Endodermal cell (in vitro differentiated cells): ENCODE data around the gene LTBP2. TPM values are rescaled to one million over a fixed set of nuclear protein-coding genes. Genes with fewer than 3 reads are reported as not detected.

Source experiments
- DNase-seq: peaks from one replicate; pipeline ENCODE4 v3.0.0-alpha.2; 2017
- H3K27ac ChIP-seq: 2 replicates; pipeline ENCODE4 v1.5.1; 2013; ENCODE audit warnings: mild to moderate bottlenecking, low read depth, low read length, moderate library complexity
- H3K27me3 ChIP-seq: 2 replicates; pipeline ENCODE4 v1.6.1; 2013; ENCODE audit warnings: mild to moderate bottlenecking, low read length, moderate library complexity; ENCODE audit not compliant: insufficient read depth, control insufficient read depth, poor library complexity, severe bottlenecking
- H3K36me3 ChIP-seq: 2 replicates; pipeline ENCODE4 v1.7.0; 2013; ENCODE audit warnings: mild to moderate bottlenecking, low read length, moderate library complexity; ENCODE audit not compliant: control insufficient read depth, insufficient read depth
- H3K4me1 ChIP-seq: one replicate; pipeline ENCODE4 v1.7.0; 2013; ENCODE audit warnings: low read length; ENCODE audit not compliant: control insufficient read depth, insufficient read depth
- H3K4me3 ChIP-seq: 2 replicates; pipeline ENCODE4 v1.5.1; 2013; ENCODE audit warnings: mild to moderate bottlenecking, low read length, moderate library complexity
- H3K9ac ChIP-seq: 2 replicates; pipeline ENCODE4 v1.6.1; 2013; ENCODE audit warnings: mild to moderate bottlenecking, low read length, moderate library complexity; ENCODE audit not compliant: poor library complexity, severe bottlenecking; ENCODE audit errors: extremely low read depth
- H3K9me3 ChIP-seq: 2 replicates; pipeline ENCODE4 v1.6.1; 2013; ENCODE audit warnings: mild to moderate bottlenecking, low read length, moderate library complexity; ENCODE audit not compliant: control insufficient read depth
- H3K27ac Mint-ChIP-seq: 2 replicates; pipeline ENCODE4 v1.8.0; 2020; ENCODE audit warnings: mixed read lengths
- H3K27me3 Mint-ChIP-seq: 2 replicates; pipeline ENCODE4 v1.8.0; 2021; ENCODE audit warnings: mild to moderate bottlenecking, mixed read lengths; ENCODE audit not compliant: insufficient read depth
- H3K36me3 Mint-ChIP-seq: 2 replicates; pipeline ENCODE4 v1.8.0; 2020; ENCODE audit warnings: low read depth, mixed read lengths
- H3K4me1 Mint-ChIP-seq: 2 replicates; pipeline ENCODE4 v1.8.0; 2020; ENCODE audit warnings: mixed read lengths
- H3K4me3 Mint-ChIP-seq: 2 replicates; pipeline ENCODE4 v1.8.0; 2020; ENCODE audit warnings: mild to moderate bottlenecking, moderate library complexity, mixed read lengths
- H3K9me3 Mint-ChIP-seq: 2 replicates; pipeline ENCODE4 v1.8.0; 2020; ENCODE audit warnings: mild to moderate bottlenecking, mixed read lengths
- WGBS, 2 experiments: methylation state at CpG; one replicate each; pipeline versions ENCODE4 v1.1.5 to v1.1.7; 2013; ENCODE audit warnings: missing lambda C conversion rate in 2 of 2, mixed read lengths in 1 of 2; ENCODE audit not compliant: insufficient coverage in 1 of 2, insufficient read length in 1 of 2; 5-methylcytosine and 5-hydroxymethylcytosine counted together
- total RNA-seq, 2 donors: library from RNA; stranded (reverse); fragmentation: NEBNext Ultra II Directional in 1 of 2; extraction: Animal tissue kit (Norgen Biotek cat#: 25700) in 1 of 2; gene quantifications; 2 replicates in 1 of 2; 3 replicates in 1 of 2; pipeline ENCODE4 v1.2.1, GENCODE V29; 2021
- TF ChIP-seq, protein P1 (sequence below): fragments of 200-600 bp; sonication (generic); conservative IDR thresholded peaks from 2 replicates; pipeline ENCODE4 v1.5.0; 2021; ENCODE audit warnings: antibody characterized with exemption, mild to moderate bottlenecking

LTBP2 gene
- total RNA-seq, 2 donors from 2014 or later: 1.7 to 2.9 TPM

GRCh38 chr14:74554742-74555362 is 57.2 kb downstream of the LTBP2 start:
- H3K4me1 Mint-ChIP-seq: peaks cover 8% of the 10 kb centered on the region
- 89 to 91% methylated on average over 8 of the region's 8 CpGs for WGBS, 2 experiments
- H3K27ac Mint-ChIP-seq: no peak overlapping the region

DNA sequence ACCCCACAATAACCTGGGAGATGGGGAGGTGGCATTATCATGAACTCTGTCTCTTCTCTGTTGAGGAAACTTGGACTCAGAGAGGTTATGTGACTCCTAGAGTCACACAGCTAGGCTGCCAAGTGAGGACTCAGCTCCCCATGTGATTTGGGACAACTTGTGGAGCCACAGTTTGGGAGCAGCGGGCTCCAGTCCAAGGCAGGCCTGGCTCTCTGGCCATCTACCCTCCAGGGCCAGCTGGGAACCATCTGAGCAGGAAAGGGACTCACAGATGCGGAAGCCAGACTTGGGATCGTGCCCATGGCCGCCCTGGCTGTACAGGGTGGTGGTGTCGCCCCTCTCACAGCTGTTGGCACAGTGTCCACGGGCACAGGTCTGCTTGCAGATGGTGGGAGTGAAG is 59.4 kb downstream of the LTBP2 start:
- Histone ChIP-seq H3K27ac (no peak overlapping the region), H3K4me3 (no peak overlapping the region), H3K27me3 (no peaks in the 10 kb centered on the region), H3K36me3 (no peaks in the 10 kb centered on the region), H3K9me3 (no peaks in the 10 kb centered on the region), H3K9ac (no peak overlapping the region), H3K4me1 (peaks cover 7% of the 10 kb centered on the region)
- H3K27ac Mint-ChIP-seq: no peak overlapping the region
- H3K27me3 Mint-ChIP-seq: peaks cover 2% of the 10 kb centered on the region
- TF ChIP-seq, protein P1, sequence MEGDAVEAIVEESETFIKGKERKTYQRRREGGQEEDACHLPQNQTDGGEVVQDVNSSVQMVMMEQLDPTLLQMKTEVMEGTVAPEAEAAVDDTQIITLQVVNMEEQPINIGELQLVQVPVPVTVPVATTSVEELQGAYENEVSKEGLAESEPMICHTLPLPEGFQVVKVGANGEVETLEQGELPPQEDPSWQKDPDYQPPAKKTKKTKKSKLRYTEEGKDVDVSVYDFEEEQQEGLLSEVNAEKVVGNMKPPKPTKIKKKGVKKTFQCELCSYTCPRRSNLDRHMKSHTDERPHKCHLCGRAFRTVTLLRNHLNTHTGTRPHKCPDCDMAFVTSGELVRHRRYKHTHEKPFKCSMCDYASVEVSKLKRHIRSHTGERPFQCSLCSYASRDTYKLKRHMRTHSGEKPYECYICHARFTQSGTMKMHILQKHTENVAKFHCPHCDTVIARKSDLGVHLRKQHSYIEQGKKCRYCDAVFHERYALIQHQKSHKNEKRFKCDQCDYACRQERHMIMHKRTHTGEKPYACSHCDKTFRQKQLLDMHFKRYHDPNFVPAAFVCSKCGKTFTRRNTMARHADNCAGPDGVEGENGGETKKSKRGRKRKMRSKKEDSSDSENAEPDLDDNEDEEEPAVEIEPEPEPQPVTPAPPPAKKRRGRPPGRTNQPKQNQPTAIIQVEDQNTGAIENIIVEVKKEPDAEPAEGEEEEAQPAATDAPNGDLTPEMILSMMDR: no peak
- H3K9me3 Mint-ChIP-seq: no peaks in the 10 kb centered on the region
- no peak overlapping the region for H3K4me3 Mint-ChIP-seq
- H3K4me1 Mint-ChIP-seq: peaks cover 14% of the 10 kb centered on the region
- DNase-seq: no peak
- no peaks in the 10 kb centered on the region for H3K36me3 Mint-ChIP-seq
- 93 to 100% methylated on average over 6 of the region's 6 CpGs for WGBS, 2 experiments

More at GRCh38 chr14:74554742-74555362, 57.2 kb downstream of the LTBP2 start:
- Mint-ChIP-seq H3K36me3 (no peaks in the 10 kb centered on the region), H3K27me3 (peaks cover 2% of the 10 kb centered on the region), H3K4me3 (no peak overlapping the region), H3K9me3 (no peaks in the 10 kb centered on the region)
- Histone ChIP-seq H3K9ac (no peak overlapping the region), H3K4me3 (no peak overlapping the region), H3K9me3 (no peaks in the 10 kb centered on the region), H3K27me3 (no peaks in the 10 kb centered on the region), H3K36me3 (no peaks in the 10 kb centered on the region), H3K27ac (no peak overlapping the region), H3K4me1 (peaks cover 7% of the 10 kb centered on the region)
- no peak for DNase-seq
- TF ChIP-seq, protein P1: no peak

- no peaks in the 10 kb centered on the region for H3K9me3 ChIP-seq
- 60 to 77% methylated on average over 8 to 21 of the region's 21 CpGs for WGBS, 2 experiments
- peaks cover 7% of the 10 kb centered on the region for H3K4me1 ChIP-seq
- Mint-ChIP-seq H3K27me3 (peaks cover 5% of the 10 kb centered on the region), H3K9me3 (no peaks in the 10 kb centered on the region), H3K4me1 (peaks cover 14% of the 10 kb centered on the region), H3K36me3 (no peaks in the 10 kb centered on the region), H3K27ac (no peak overlapping the region), H3K4me3 (no peak overlapping the region)
- peak; percentile 74 for DNase-seq
- no peak overlapping the region for H3K27ac ChIP-seq
- no peaks in the 10 kb centered on the region for H3K27me3 ChIP-seq
- H3K4me3 ChIP-seq: no peak overlapping the region
- no peaks in the 10 kb centered on the region for H3K36me3 ChIP-seq
- TF ChIP-seq, protein P1: no peak
- H3K9ac ChIP-seq: no peak overlapping the region
Measured at GRCh38 chr14:74551431-74552371, 60.3 kb downstream of the LTBP2 start.
